Brain microvascular endothelial cell (primary cell): Measurements from ENCODE around the gene SPTBN4.

ENCODE experiments used
- DNase-seq: peaks from one replicate; pipeline ENCODE4 v3.0.0-alpha.2; 2020
- H3K27ac ChIP-seq: fragments of 250-450 bp; sonication (Bioruptor Pico); 2 replicates; pipeline ENCODE4 v1.5.1; 2020; ENCODE audit warnings: mild to moderate bottlenecking, moderate library complexity
- H3K27me3 ChIP-seq: fragments of 250-450 bp; sonication (Bioruptor Pico); replicated peaks from 2 replicates; pipeline ENCODE4 v1.5.1; 2020; ENCODE audit warnings: mild to moderate bottlenecking
- H3K36me3 ChIP-seq: fragments of 250-450 bp; sonication (Bioruptor Pico); replicated peaks from 2 replicates; pipeline ENCODE4 v1.5.1; 2020; ENCODE audit warnings: mild to moderate bottlenecking
- H3K4me3 ChIP-seq: 2 replicates; pipeline ENCODE4 v1.5.1; 2011; ENCODE audit warnings: low read depth, mild to moderate bottlenecking, control low read depth, low read length, moderate library complexity
- CTCF ChIP-seq: IDR thresholded peaks from 2 replicates; pipeline ENCODE4 v1.5.1; 2011; ENCODE audit warnings: low read depth, mild to moderate bottlenecking, moderate library complexity, low read length, control low read depth, inconsistent platforms; ENCODE audit errors: missing control alignments
- in situ Hi-C: cut with HindIII; loops from 2 replicates; pipeline ENCODE4 v1.10.0; 2017; ENCODE audit warnings: low sequenced_read_pairs, low pct_ligation_motif_present

SPTBN4 gene

GRCh38 chr19:40601134-40601974, 134.6 kb downstream of the SPTBN4 start, which contains the start of gene LTBP4:
Gene LTBP4, plus strand, starts transcription at chr19:40601369. Its CDS starts 19 bp downstream, at chr19:40601388.
- no peaks in the 10 kb centered on the region for H3K27me3 ChIP-seq
- in situ Hi-C loops, result no loop called here
- peak; percentile 3 for TF ChIP-seq CTCF
- no peaks in the 10 kb centered on the region for H3K36me3 ChIP-seq
- DNase-seq, result no peak
- no peak within 1 kb of the TSS for H3K27ac ChIP-seq
- peak within 1 kb of the TSS; percentile 40 for H3K4me3 ChIP-seq

- Histone ChIP-seq H3K27me3 (no peaks in the 10 kb centered on the region), H3K27ac (no peak overlapping the region), H3K4me3 (no peak overlapping the region), H3K36me3 (no peaks in the 10 kb centered on the region)
- in situ Hi-C loops, result no loop called here
- no peak for DNase-seq
- no peak for TF ChIP-seq CTCF
These were observed 136.2 kb downstream of the SPTBN4 start for GRCh38 chr19:40603071-40603388.

GRCh38 chr19:40603389-40604170, 136.8 kb downstream of the SPTBN4 start:
- H3K4me3 ChIP-seq, result peak overlapping the region; percentile 57
- DNase-seq, result peak; percentile 95
- in situ Hi-C loops, result no loop called here
- peak; percentile 11 for TF ChIP-seq CTCF
- no peaks in the 10 kb centered on the region for H3K27me3 ChIP-seq
- no peak overlapping the region for H3K27ac ChIP-seq
- no peaks in the 10 kb centered on the region for H3K36me3 ChIP-seq

GRCh38 chr19:40604171-40604646, 137.4 kb downstream of the SPTBN4 start:
- in situ Hi-C loops, result no loop called here
- no peaks in the 10 kb centered on the region for H3K36me3 ChIP-seq
- H3K27ac ChIP-seq, result no peak overlapping the region
- DNase-seq, result no peak
- H3K27me3 ChIP-seq, result no peaks in the 10 kb centered on the region
- peak; percentile 0 for TF ChIP-seq CTCF
- H3K4me3 ChIP-seq, result peak overlapping the region; percentile 57

GRCh38 chr19:40604647-40605215, 137.9 kb downstream of the SPTBN4 start:
- in situ Hi-C loops, result no loop called here
- Histone ChIP-seq H3K27me3 (no peaks in the 10 kb centered on the region), H3K4me3 (peak overlapping the region; percentile 49), H3K36me3 (no peaks in the 10 kb centered on the region), H3K27ac (no peak overlapping the region)
- DNase-seq, result no peak
- no peak for TF ChIP-seq CTCF
